Measurements from ENCODE around the gene GRID1.

DNA sequence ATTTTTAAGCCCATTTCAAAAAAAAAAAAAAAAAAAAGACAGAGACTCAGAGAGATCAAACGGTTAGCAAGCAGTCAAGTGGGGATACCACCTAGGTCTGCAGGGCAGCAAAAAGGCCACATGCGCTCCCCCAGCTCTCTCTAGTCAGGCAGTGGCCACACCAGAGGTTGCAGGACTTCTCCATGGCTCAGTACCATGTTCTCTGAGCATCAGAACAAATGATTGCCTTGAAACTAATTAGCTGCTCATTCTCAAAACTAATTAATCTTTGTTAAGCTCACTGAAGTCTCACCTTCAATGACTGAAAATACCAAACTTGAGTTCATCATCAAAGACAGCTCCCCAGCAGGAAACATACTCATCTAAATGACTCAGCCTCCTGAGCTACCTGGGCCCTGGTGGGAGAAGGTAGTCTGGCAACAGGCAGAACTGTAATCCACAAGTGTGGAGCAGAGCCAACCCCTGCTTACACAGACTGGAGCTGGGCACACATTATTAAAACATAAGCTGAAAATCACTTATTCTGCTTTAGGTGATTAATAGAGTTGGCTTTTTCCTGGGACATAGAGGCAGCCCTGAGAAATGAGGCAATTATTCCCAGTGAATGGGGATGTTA, 319.6 kb downstream of the GRID1 start:
- TF ChIP-seq, protein P1, sequence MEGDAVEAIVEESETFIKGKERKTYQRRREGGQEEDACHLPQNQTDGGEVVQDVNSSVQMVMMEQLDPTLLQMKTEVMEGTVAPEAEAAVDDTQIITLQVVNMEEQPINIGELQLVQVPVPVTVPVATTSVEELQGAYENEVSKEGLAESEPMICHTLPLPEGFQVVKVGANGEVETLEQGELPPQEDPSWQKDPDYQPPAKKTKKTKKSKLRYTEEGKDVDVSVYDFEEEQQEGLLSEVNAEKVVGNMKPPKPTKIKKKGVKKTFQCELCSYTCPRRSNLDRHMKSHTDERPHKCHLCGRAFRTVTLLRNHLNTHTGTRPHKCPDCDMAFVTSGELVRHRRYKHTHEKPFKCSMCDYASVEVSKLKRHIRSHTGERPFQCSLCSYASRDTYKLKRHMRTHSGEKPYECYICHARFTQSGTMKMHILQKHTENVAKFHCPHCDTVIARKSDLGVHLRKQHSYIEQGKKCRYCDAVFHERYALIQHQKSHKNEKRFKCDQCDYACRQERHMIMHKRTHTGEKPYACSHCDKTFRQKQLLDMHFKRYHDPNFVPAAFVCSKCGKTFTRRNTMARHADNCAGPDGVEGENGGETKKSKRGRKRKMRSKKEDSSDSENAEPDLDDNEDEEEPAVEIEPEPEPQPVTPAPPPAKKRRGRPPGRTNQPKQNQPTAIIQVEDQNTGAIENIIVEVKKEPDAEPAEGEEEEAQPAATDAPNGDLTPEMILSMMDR (IDR thresholded peaks at IDR 0.05): no peak
- no peak for TF ChIP-seq POLR2A (IDR thresholded peaks at IDR 0.05)
- no peak for TF ChIP-seq POLR2AphosphoS5 (IDR thresholded peaks at IDR 0.05)

Data from breast epithelium (tissue), 3 donors.